ENCODE data around the gene NDUFAF2. TPM values are rescaled to one million over a fixed set of nuclear protein-coding genes. Genes with fewer than 3 reads are reported as not detected.
"Not testable (repeated sequence)": the region's sequence is repeated elsewhere in the genome, so short reads cannot be mapped to it uniquely, and the experiment has no call there.

The NDUFAF2 gene
- total and polyA plus RNA-seq, 4 donors: 18.2 to 40.2 (median 36.1) TPM

DNA sequence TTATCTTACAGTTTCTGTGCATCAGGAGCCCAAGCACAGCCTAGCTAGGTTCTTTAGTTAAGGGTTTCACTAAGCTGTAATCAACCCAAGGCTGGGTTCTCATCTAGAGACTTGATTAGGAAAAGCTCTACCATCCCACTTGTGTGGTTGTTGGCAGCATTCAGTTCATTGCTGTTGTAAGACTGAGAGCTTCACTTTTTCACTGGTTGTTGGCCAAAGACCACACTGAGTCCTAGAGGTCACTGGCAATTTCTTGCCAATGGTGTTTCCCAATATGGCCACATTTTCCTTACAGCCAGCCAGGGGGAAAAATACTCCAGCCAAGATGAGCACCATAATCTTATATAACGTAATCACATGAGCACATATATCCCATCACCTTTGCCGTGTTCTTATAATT, 142.9 kb downstream of the NDUFAF2 start:
- no peak for DNase-seq (ENCODE audit: low read depth in 4 of 6, low spot score in 6 of 6)
- Histone ChIP-seq H3K27ac (ENCODE audit: low read depth, low read length) (no peak overlapping the region), H3K4me3 (ENCODE audit: low read depth, low read length) (no peak overlapping the region), H3K36me3 (ENCODE audit: control insufficient read depth, insufficient read depth, low read length) (no peaks in the 10 kb centered on the region), H3K27me3 (ENCODE audit: control insufficient read depth, insufficient read depth, low read length) (no peaks in the 10 kb centered on the region), H3K4me1 (ENCODE audit: control insufficient read depth, insufficient read depth, low read length) (no peaks in the 10 kb centered on the region), H3K9me3 (ENCODE audit: control insufficient read depth, insufficient read depth, low read length) (peaks cover 6% of the 10 kb centered on the region)
- no CpG with 5 or more reads among the region's 2 CpGs for WGBS (ENCODE audit: insufficient coverage)

DNA sequence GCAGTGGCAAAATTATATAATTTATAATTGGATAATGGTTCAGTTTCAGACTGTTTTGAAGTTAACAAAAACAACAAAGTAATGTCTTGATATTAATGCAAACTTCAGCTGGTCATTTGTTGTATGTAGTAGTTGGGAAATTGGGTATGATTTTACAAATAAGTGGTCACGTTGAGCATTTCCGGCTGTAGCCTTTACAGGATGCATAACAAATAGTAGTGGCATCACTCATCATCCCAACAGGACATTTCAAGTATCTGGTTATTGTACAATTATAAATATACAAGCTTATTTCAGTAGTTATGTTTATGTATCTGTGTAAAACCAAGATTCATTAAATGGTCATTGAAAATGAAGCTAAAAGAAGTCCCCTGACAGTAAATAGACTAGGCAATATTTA, 144.3 kb downstream of the NDUFAF2 start:
- WGBS (ENCODE audit: insufficient coverage): no CpG with 5 or more reads among the region's 2 CpGs
- H3K36me3 ChIP-seq (ENCODE audit: control insufficient read depth, insufficient read depth, low read length): no peaks in the 10 kb centered on the region
- no peaks in the 10 kb centered on the region for H3K4me1 ChIP-seq (ENCODE audit: control insufficient read depth, insufficient read depth, low read length)
- DNase-seq (ENCODE audit: low read depth in 4 of 6, low spot score in 6 of 6): no peak
- H3K9me3 ChIP-seq (ENCODE audit: control insufficient read depth, insufficient read depth, low read length): peaks cover 6% of the 10 kb centered on the region
- no peak overlapping the region for H3K4me3 ChIP-seq (ENCODE audit: low read depth, low read length)
- H3K27me3 ChIP-seq (ENCODE audit: control insufficient read depth, insufficient read depth, low read length): no peaks in the 10 kb centered on the region
- no peak overlapping the region for H3K27ac ChIP-seq (ENCODE audit: low read depth, low read length)

DNA sequence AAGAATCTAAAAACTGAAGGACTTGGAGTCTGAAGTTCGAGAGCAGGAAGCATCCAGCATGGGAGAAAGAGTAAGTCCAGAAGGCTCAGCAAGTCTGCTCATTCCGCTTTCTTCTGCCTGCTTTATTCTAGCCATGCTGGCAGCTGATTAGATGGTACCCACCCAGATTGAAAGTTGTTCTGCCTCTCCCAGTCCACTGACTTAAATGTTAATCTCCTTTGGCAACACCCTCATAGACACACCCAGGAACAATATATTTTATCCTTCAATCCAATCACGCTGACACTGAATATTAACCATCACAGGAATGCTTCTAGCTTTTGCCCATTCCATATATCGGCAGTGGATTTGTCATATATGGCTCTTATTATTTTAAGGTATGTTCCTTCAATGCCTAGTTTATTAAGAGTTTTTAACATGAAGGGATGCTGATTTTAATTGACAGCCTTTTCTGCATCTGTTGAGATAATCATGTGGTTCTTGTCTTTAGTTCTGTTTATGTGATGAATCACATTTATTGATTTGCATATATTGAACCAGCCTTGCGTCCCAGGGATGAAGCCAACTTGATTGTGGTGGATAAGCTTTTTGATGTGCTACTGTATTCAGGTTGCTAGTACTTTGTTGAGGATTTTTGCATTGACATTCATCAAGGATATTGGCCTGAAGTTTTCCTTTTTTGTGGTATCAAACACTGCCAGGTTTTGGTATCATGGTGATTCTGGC, 148.2 kb downstream of the NDUFAF2 start:
- 97% methylated on average over 3 of the region's 5 CpGs for WGBS (ENCODE audit: insufficient coverage)
- not testable (repeated sequence) for H3K4me1 ChIP-seq (ENCODE audit: control insufficient read depth, insufficient read depth, low read length); H3K27me3 ChIP-seq (ENCODE audit: control insufficient read depth, insufficient read depth, low read length); H3K9me3 ChIP-seq (ENCODE audit: control insufficient read depth, insufficient read depth, low read length); DNase-seq (ENCODE audit: low read depth in 4 of 6, low spot score in 6 of 6); H3K36me3 ChIP-seq (ENCODE audit: control insufficient read depth, insufficient read depth, low read length); H3K4me3 ChIP-seq (ENCODE audit: low read depth, low read length); H3K27ac ChIP-seq (ENCODE audit: low read depth, low read length)

- Histone ChIP-seq H3K4me3 (ENCODE audit: low read depth, low read length) (no peak overlapping the region), H3K27ac (ENCODE audit: low read depth, low read length) (no peak overlapping the region), H3K9me3 (ENCODE audit: control insufficient read depth, insufficient read depth, low read length) (no peaks in the 10 kb centered on the region), H3K36me3 (ENCODE audit: control insufficient read depth, insufficient read depth, low read length) (no peaks in the 10 kb centered on the region), H3K4me1 (ENCODE audit: control insufficient read depth, insufficient read depth, low read length) (no peaks in the 10 kb centered on the region), H3K27me3 (ENCODE audit: control insufficient read depth, insufficient read depth, low read length) (no peaks in the 10 kb centered on the region)
- no CpG with 5 or more reads among the region's 2 CpGs for WGBS (ENCODE audit: insufficient coverage)
- DNase-seq (ENCODE audit: low read depth in 4 of 6, low spot score in 6 of 6): no peak
Observed at GRCh38 chr5:61097465-61097864, 152.5 kb downstream of the NDUFAF2 start.

DNA sequence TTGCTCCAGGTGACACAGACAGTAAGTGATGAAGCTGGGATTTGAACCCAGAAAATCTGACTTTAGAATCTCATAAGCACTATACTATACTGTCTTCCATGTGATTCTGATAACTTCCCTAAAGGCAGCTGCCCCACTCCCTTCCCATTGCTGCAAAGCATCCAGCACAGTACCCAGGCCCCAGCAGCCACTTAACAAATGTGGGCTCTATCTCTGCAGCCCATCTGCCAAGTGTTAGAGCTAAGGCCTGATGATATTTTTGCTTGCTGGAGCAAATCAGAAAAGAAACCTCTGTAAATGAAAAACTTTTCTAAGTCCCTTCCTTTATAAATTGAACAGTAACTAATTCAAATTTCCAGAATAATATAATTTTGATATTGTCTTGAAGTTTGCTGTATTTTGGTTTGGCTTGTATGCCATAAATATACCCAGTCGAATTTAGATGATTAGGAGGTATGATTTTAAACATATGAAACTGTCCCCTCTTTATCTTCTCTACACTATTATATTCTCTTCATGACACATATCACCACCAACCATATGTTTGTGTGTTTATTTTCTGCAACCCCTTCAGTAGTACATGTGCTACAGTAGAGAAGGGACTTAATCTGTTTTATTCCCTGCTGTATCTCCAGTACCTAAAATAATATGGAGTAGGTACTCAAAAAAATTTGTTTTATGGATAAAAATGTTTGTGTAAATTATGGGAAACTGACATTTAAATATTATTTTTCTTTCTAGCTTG, 153.4 kb downstream of the NDUFAF2 start:
- Histone ChIP-seq H3K4me3 (ENCODE audit: low read depth, low read length) (no peak overlapping the region), H3K27me3 (ENCODE audit: control insufficient read depth, insufficient read depth, low read length) (no peaks in the 10 kb centered on the region), H3K4me1 (ENCODE audit: control insufficient read depth, insufficient read depth, low read length) (no peaks in the 10 kb centered on the region), H3K9me3 (ENCODE audit: control insufficient read depth, insufficient read depth, low read length) (no peaks in the 10 kb centered on the region), H3K27ac (ENCODE audit: low read depth, low read length) (no peak overlapping the region), H3K36me3 (ENCODE audit: control insufficient read depth, insufficient read depth, low read length) (no peaks in the 10 kb centered on the region)
- DNase-seq (ENCODE audit: low read depth in 4 of 6, low spot score in 6 of 6): no peak
- WGBS (ENCODE audit: insufficient coverage): no CpG with 5 or more reads among the region's 1 CpG

DNA sequence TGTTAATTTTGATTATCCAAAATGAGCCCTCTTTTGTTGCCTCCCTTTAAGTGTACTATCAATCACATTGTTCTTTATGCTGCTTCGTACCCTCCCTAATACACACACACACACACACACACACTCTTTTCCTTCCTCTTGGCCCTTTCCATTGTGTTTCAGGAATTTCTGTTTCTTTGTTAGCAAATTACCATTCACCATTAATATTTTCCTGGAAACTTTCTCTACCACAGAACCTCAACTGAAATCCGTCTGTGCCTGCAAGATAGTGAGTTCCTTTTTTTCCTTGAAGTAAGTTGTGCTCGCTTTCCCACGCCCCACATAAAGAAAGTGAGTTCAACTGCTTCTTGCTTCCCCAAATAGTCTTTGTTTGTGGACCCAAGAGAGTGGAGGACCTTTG, 155.4 kb downstream of the NDUFAF2 start:
- no peak for DNase-seq (ENCODE audit: low read depth in 4 of 6, low spot score in 6 of 6)
- no peak overlapping the region for H3K27ac ChIP-seq (ENCODE audit: low read depth, low read length)
- WGBS (ENCODE audit: insufficient coverage): 60% methylated on average over 1 of the region's 4 CpGs

DNA sequence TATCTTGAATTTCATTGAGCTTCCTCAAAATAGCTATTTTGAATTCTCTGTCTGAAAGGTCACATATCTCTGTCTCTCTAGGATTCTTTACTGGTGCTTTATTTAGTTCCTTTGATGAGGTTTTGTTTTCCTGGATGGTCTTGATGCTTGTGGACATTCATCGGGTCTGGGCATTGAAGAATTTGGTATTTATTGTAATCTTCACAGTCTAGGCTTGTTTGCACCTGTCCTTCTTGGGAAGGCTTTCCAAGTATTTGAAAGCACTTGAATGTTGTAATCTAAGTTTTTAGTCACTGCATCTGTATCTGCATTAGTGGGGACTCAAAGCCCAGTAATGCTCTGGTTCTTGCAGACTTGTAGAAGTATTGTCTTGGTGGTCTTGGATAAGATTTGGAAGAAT, 169.4 kb downstream of the NDUFAF2 start:
- no peak overlapping the region for H3K27ac ChIP-seq (ENCODE audit: low read depth, low read length)
- WGBS (ENCODE audit: insufficient coverage): 88% methylated on average over 1 of the region's 1 CpG
- no peaks in the 10 kb centered on the region for H3K36me3 ChIP-seq (ENCODE audit: control insufficient read depth, insufficient read depth, low read length)
- DNase-seq (ENCODE audit: low read depth in 4 of 6, low spot score in 6 of 6): no peak
- no peak overlapping the region for H3K4me3 ChIP-seq (ENCODE audit: low read depth, low read length)
- no peaks in the 10 kb centered on the region for H3K4me1 ChIP-seq (ENCODE audit: control insufficient read depth, insufficient read depth, low read length)
- no peaks in the 10 kb centered on the region for H3K9me3 ChIP-seq (ENCODE audit: control insufficient read depth, insufficient read depth, low read length)
- no peaks in the 10 kb centered on the region for H3K27me3 ChIP-seq (ENCODE audit: control insufficient read depth, insufficient read depth, low read length)

More for the DNA sequence above, 155.4 kb downstream of the NDUFAF2 start:
- H3K4me3 ChIP-seq (ENCODE audit: low read depth, low read length): no peak overlapping the region
- no peaks in the 10 kb centered on the region for H3K9me3 ChIP-seq (ENCODE audit: control insufficient read depth, insufficient read depth, low read length)
- no peaks in the 10 kb centered on the region for H3K4me1 ChIP-seq (ENCODE audit: control insufficient read depth, insufficient read depth, low read length)
- H3K27me3 ChIP-seq (ENCODE audit: control insufficient read depth, insufficient read depth, low read length): no peaks in the 10 kb centered on the region
- no peaks in the 10 kb centered on the region for H3K36me3 ChIP-seq (ENCODE audit: control insufficient read depth, insufficient read depth, low read length)

- no peaks in the 10 kb centered on the region for H3K27me3 ChIP-seq (ENCODE audit: control insufficient read depth, insufficient read depth, low read length)
- no peaks in the 10 kb centered on the region for H3K4me1 ChIP-seq (ENCODE audit: control insufficient read depth, insufficient read depth, low read length)
- DNase-seq (ENCODE audit: low read depth in 4 of 6, low spot score in 6 of 6): no peak
- no peaks in the 10 kb centered on the region for H3K36me3 ChIP-seq (ENCODE audit: control insufficient read depth, insufficient read depth, low read length)
- H3K9me3 ChIP-seq (ENCODE audit: control insufficient read depth, insufficient read depth, low read length): no peaks in the 10 kb centered on the region
- no CpG with 5 or more reads among the region's 3 CpGs for WGBS (ENCODE audit: insufficient coverage)
- H3K4me3 ChIP-seq (ENCODE audit: low read depth, low read length): no peak overlapping the region
- no peak overlapping the region for H3K27ac ChIP-seq (ENCODE audit: low read depth, low read length)
Observed at GRCh38 chr5:61115968-61116367, 171.0 kb downstream of the NDUFAF2 start.

- DNase-seq (ENCODE audit: low read depth in 4 of 6, low spot score in 6 of 6): no peak
- no peaks in the 10 kb centered on the region for H3K36me3 ChIP-seq (ENCODE audit: control insufficient read depth, insufficient read depth, low read length)
- H3K4me1 ChIP-seq (ENCODE audit: control insufficient read depth, insufficient read depth, low read length): no peaks in the 10 kb centered on the region
- no peak overlapping the region for H3K27ac ChIP-seq (ENCODE audit: low read depth, low read length)
- no peaks in the 10 kb centered on the region for H3K27me3 ChIP-seq (ENCODE audit: control insufficient read depth, insufficient read depth, low read length)
- H3K9me3 ChIP-seq (ENCODE audit: control insufficient read depth, insufficient read depth, low read length): no peaks in the 10 kb centered on the region
- no peak overlapping the region for H3K4me3 ChIP-seq (ENCODE audit: low read depth, low read length)
- no CpG with 5 or more reads among the region's 1 CpG for WGBS (ENCODE audit: insufficient coverage)
Observed at GRCh38 chr5:61119066-61119465, 174.1 kb downstream of the NDUFAF2 start.

GRCh38 chr5:61120534-61120933, 175.5 kb downstream of the NDUFAF2 start:
- Histone ChIP-seq H3K9me3 (ENCODE audit: control insufficient read depth, insufficient read depth, low read length) (no peaks in the 10 kb centered on the region), H3K4me3 (ENCODE audit: low read depth, low read length) (no peak overlapping the region), H3K36me3 (ENCODE audit: control insufficient read depth, insufficient read depth, low read length) (no peaks in the 10 kb centered on the region), H3K27me3 (ENCODE audit: control insufficient read depth, insufficient read depth, low read length) (no peaks in the 10 kb centered on the region), H3K27ac (ENCODE audit: low read depth, low read length) (no peak overlapping the region), H3K4me1 (ENCODE audit: control insufficient read depth, insufficient read depth, low read length) (no peaks in the 10 kb centered on the region)
- no peak for DNase-seq (ENCODE audit: low read depth in 4 of 6, low spot score in 6 of 6)
- no CpG with 5 or more reads among the region's 1 CpG for WGBS (ENCODE audit: insufficient coverage)

Measured in spinal cord (tissue), 10 donors.